Hindlimb muscle (tissue), 1 donor: ENCODE measurements around the gene MTPN. TPM values are rescaled to one million over a fixed set of nuclear protein-coding genes. Genes with fewer than 3 reads are reported as not detected.

Source experiments
- DNase-seq: peaks from one replicate; pipeline ENCODE4 v3.0.0-alpha.2; 2013
- polyA plus RNA-seq: library from polyadenylated mRNA; unstranded; fragments of 120-200 nt; gene quantifications from one replicate; pipeline ENCODE4 v1.2.1, GENCODE V29; 2013; ENCODE audit not compliant: insufficient read length

Gene MTPN
- polyA plus RNA-seq, 1 donor = 100 TPM

GRCh38 chr7:135981958-135982646 is 4.9 kb upstream of the MTPN start:
- DNase-seq = no peak

- DNase-seq = no peak
Measured at GRCh38 chr7:135980665-135981180, 3.6 kb upstream of the MTPN start.

- DNase-seq = no peak
Measured at GRCh38 chr7:135980012-135980551, 2.9 kb upstream of the MTPN start.

- no peak for DNase-seq
Measured at GRCh38 chr7:135979471-135980011, 2.4 kb upstream of the MTPN start.

- no peak for DNase-seq
Measured at GRCh38 chr7:135978624-135979023, 1.5 kb upstream of the MTPN start.

DNA sequence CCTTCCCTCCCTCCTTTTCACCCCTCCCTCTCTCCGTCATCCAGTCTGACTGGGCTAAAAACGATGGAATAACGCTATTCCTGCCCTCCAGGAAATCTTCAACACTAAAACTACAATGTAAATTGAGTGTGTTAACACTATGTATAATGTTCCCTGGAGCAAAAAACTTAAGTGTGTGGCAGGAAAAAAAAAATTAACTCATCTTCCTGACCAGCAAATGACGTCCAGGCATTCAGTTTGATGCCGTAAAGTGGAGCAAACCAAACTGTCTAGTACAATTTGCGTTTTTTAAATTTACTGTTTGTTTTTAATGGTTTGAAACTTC is 545 bp upstream of the MTPN start:
- DNase-seq = no peak

DNA sequence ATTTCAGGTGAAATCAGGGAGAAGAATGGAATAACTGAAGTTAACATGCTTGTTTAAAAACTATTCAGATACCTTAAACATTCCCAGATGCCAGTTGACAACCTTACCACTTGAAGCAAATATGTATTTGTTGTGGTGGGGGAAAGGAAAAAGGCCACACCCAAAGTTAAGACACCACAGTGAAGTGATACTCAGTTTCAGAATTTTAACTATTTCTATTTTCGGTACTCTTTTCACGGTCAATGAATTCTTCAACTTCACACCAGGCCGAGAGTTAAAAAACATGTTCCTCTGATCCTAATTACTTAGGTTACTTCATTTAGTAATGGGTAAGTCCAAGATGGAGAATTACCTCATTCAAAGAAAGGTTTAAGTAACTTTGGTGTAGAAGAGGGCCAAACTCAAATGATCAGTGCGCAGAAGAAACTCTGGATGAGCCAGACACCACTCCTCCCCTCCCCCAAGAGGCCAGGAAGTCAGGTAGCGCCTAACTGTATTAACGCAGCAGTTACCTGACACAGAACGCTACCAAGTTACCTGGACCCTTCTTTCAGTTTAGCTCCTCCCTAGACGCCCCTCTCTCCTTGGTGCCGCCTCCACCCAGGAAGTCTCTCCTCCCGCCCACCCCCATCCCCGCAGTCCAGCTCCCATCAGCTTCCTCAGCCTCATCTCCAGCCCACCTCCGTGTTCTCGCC is 700 bp downstream of the MTPN start:
- no peak for DNase-seq

GRCh38 chr7:135975166-135975565 is 2.0 kb downstream of the MTPN start:
- no peak for DNase-seq

- DNase-seq = no peak
Measured at GRCh38 chr7:135974667-135975066, 2.5 kb downstream of the MTPN start.

DNA sequence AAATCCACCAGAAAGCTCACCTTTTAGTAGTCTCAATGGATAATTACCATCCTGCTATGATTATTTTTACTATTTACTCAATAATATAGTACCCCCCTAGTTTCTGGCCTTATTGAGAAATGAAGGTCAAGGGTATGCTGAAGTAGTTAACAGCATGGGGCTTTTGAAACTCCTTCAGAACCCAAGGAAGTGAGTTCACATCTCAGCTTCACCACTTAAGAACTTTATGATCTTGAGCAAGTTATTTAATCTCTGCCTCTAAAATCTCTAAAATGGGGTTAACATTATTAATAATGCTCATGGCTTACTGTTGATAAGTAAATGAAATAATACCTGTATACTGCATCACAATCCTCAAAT is 5.8 kb downstream of the MTPN start:
- DNase-seq = no peak

DNA sequence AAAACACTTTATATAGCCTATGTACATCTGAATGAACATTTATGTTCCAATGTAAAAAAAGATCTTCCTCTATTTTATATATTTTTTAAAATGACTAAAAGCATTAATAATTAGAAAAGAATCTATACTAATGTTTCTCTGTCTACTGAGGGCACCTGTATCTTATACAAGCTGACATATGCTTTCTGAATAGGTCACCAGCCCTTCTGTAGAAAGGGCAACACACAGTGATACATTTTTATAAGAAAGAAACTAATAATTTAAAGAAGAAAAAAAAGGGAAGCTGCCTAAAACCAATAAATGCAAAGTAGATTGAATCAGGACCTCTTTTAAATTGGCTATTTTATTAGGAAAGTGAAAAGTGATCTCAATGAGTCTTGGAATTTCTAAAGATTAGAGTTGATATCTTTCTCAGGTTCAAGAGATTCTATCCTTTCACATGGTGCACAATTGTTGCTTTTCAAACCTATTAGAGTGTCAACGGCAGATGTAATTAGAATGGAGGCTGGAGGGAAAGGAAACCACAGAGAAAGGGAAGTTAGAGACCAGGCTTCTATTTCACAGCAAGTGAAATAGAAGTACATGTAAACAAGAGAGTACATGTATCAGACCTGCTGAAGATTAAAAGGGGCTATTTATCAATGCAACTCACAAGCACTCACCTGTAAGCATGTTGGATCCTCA is 6.3 kb downstream of the MTPN start:
- DNase-seq = no peak

GRCh38 chr7:135970045-135970444 is 7.1 kb downstream of the MTPN start:
- DNase-seq = no peak

- DNase-seq = no peak
Measured at GRCh38 chr7:135966341-135967043, 10.7 kb downstream of the MTPN start.

DNA sequence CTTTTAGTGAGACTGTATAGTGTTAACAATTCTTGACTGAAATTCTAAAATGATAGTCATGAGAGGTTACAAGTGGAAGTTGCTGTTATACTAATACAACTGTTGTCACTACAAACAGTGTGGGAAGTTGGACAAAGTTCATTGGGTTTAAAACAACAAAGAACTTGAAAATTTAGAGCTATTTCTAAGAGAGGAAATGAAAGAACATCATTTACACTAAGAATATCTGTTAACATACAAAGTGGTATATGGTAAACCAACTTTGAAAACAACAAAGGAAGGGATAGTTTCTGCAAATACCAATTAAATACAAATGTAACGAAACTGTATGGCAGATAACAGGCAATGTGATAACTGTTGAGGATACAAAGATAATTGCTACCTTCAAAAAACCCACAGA is 11.6 kb downstream of the MTPN start:
- DNase-seq = no peak

DNA sequence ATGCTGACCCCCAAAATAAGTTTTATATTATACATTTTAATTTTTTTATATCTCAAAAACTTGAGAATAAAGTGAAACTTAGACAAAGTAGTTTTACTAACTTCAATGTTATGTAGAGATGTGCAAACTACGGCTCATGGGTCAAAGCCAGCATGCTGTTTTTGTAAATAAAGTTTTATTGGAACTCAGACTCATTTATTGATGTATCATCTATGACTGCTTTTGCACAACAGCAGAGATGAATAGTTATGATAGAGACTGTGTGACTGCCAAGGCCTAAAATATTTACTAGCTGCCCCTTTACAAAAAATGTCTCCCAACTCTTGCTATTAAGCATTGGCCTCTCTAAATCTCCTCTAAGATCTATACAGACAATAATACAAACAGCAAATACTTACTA is 12.4 kb downstream of the MTPN start:
- DNase-seq = no peak

GRCh38 chr7:135964274-135964673 is 12.9 kb downstream of the MTPN start:
- DNase-seq = no peak

DNA sequence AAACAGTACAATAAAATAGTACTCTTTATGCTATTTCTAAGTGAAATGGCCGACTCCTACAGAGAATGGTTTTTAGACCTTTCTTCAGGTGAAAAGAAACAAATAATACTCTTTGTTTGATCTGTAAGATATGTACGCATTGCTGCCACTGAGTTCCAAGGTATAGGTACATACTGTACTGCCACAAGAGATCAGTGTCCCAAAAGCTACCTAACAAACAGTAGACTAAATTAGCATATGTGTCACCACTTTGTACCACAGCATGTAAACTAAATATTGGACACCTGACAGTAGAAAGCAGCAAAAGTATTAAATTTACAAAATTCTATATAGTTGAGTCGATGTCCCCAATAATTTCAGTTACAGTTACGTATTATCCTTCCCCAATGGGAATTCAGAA is 14.4 kb downstream of the MTPN start:
- no peak for DNase-seq

DNA sequence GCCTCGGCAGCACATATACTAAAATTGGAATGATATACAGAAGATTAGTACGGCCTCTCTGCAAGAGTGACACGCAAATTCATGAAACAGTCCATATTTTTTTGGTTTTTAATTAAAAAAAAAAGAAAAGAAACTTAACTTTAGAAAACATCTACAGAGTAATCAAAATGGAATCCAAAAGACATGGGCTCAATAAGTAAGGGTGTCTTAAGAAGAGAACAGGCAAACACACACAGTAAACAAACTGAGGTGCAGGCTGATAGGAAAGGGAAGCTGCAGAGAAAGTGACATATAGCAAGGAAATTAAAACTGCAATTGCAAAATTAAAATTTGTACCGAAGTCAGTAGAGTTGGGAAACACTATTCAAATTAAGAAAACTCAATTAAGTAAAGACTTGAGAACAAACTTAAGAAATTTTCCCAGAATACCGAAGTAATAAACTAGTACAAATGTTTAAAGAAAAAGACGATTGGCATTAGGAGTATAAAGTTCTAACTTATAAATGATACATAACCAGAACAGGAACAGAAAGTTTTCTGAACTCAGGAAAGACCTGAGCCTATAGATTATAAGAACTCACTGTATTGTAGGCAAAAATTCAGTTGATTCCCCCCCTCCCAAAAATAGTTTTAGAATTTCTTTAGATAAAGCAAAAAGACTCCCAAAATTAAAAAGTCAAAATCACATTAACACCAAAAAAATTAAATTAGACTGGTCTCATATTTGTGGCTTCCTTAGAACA is 16.3 kb downstream of the MTPN start:
- DNase-seq = no peak

- no peak for DNase-seq
Measured at GRCh38 chr7:135959646-135960363, 17.4 kb downstream of the MTPN start.

DNA sequence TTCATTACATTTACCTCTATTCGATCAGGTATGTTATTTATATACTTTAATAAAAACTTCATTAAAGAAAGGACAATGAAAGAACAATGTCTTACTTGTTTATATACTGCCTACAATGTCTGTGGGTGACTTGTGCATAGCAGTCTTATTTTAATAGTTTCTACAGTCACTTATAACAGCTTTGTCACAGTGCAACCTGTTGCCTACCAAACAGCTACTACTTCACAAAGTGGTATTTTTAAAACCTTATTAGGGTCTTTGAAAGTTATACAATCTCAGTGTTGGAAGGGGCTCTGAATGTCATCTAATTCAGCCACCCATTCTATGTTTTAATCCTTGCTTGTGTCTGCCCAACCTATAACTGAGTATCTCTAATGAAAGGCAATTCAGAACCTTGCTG is 19.0 kb downstream of the MTPN start:
- no peak for DNase-seq

- DNase-seq = no peak
Measured at GRCh38 chr7:135957627-135958026, 19.5 kb downstream of the MTPN start.
